PFSK-1 (cell line): Measurements from ENCODE around the gene TM9SF1.

Experiments
- POLR2AphosphoS5 ChIP-seq: IDR thresholded peaks from 2 replicates; pipeline ENCODE4 v1.6.1; 2012; ENCODE audit warnings: low read depth, mild to moderate bottlenecking, control low read depth, low read length, moderate library complexity
- TAF1 ChIP-seq: IDR thresholded peaks from 2 replicates; pipeline ENCODE4 v1.6.1; 2012; ENCODE audit warnings: low read length, control low read depth, borderline replicate concordance; ENCODE audit not compliant: insufficient read depth
- TF ChIP-seq, protein P1 (sequence below), 2 experiments: IDR thresholded peaks; 2 replicates each; pipeline versions ENCODE4 v1.6.1 to v1.8.0; 2011 to 2012; ENCODE audit warnings: low read depth in 2 of 2, low read length in 2 of 2, control low read depth in 1 of 2, inconsistent platforms in 1 of 2, mild to moderate bottlenecking in 1 of 2, moderate library complexity in 1 of 2; ENCODE audit not compliant: insufficient read depth in 1 of 2

GRCh38 chr14:24139272-24139934 is 55.8 kb downstream of the TM9SF1 start:
- no peak for TF ChIP-seq POLR2AphosphoS5
- no peak for TF ChIP-seq TAF1
- TF ChIP-seq, protein P1, sequence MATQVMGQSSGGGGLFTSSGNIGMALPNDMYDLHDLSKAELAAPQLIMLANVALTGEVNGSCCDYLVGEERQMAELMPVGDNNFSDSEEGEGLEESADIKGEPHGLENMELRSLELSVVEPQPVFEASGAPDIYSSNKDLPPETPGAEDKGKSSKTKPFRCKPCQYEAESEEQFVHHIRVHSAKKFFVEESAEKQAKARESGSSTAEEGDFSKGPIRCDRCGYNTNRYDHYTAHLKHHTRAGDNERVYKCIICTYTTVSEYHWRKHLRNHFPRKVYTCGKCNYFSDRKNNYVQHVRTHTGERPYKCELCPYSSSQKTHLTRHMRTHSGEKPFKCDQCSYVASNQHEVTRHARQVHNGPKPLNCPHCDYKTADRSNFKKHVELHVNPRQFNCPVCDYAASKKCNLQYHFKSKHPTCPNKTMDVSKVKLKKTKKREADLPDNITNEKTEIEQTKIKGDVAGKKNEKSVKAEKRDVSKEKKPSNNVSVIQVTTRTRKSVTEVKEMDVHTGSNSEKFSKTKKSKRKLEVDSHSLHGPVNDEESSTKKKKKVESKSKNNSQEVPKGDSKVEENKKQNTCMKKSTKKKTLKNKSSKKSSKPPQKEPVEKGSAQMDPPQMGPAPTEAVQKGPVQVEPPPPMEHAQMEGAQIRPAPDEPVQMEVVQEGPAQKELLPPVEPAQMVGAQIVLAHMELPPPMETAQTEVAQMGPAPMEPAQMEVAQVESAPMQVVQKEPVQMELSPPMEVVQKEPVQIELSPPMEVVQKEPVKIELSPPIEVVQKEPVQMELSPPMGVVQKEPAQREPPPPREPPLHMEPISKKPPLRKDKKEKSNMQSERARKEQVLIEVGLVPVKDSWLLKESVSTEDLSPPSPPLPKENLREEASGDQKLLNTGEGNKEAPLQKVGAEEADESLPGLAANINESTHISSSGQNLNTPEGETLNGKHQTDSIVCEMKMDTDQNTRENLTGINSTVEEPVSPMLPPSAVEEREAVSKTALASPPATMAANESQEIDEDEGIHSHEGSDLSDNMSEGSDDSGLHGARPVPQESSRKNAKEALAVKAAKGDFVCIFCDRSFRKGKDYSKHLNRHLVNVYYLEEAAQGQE (IDR thresholded peaks at IDR 0.05; ENCODE audit: insufficient read depth in 1 of 2, low read depth in 2 of 2, low read length in 2 of 2) = no peak
